A549 (cell line): ENCODE results near the gene MEG3. TPM values are rescaled to one million over a fixed set of nuclear protein-coding genes. Genes with fewer than 3 reads are reported as not detected.

Experiments
- ATAC-seq, 2 experiments: fragments of 200-7000 bp in 1 of 2; fragments of >200 bp in 1 of 2; cut with Nextera tagmentation in 1 of 2; cut with Tn5 transposase in 1 of 2; 3 replicates each; pipeline versions ENCODE4 v1.8.0 to v1.9.1; 2018 to 2020; ENCODE audit warnings: mild to moderate bottlenecking in 1 of 2, moderate library complexity in 1 of 2
- CTCF ChIA-PET: fragments of 300-600 bp; sonication (Branson Sonifier 250); formaldehyde crosslinking; extraction: SDS; loops from one replicate; lab custom pipeline; 2021; ENCODE audit warnings: antibody characterized with exemption, inconsistent platforms; lab: Yijun Ruan, JAX
- POLR2A ChIA-PET: fragments of 350-600 bp; formaldehyde crosslinking; extraction: SDS; loops from one replicate; lab custom pipeline; 2021; ENCODE audit warnings: antibody characterized with exemption, inconsistent platforms; lab: Yijun Ruan, JAX
- DNase-seq, 2 experiments: peaks; one replicate each; pipeline versions ENCODE4 v3.0.0 to v3.0.0-alpha.2; 2011 to 2016; ENCODE audit warnings: low read depth in 1 of 2, low spot score in 1 of 2
- FAIRE-seq: peaks from 2 replicates; lab custom pipeline; 2011; peaks lifted over from hg19 to GRCh38; lab: Jason Lieb, UNC
- H3K27ac ChIP-seq, 2 experiments: fragments of >200 bp; sonication (Bioruptor Twin); formaldehyde crosslinking; 3 replicates each; pipeline ENCODE4 v1.5.1; 2016 to 2017
- H3K4me1 ChIP-seq: fragments of >200 bp; sonication (Bioruptor Twin); formaldehyde crosslinking; 3 replicates; pipeline ENCODE4 v1.6.1; 2016
- H3K4me2 ChIP-seq: fragments of >200 bp; sonication (Bioruptor Twin); formaldehyde crosslinking; 3 replicates; pipeline ENCODE4 v1.6.1; 2016
- H3K4me3 ChIP-seq: fragments of >200 bp; sonication (Bioruptor Twin); formaldehyde crosslinking; 3 replicates; pipeline ENCODE4 v1.5.1; 2016
- H3K9me3 ChIP-seq: fragments of >200 bp; sonication (Bioruptor Twin); formaldehyde crosslinking; 3 replicates; pipeline ENCODE4 v1.6.1; 2016
- ATOH8 ChIP-seq: fragments of 250-450 bp; sonication (Bioruptor Pico); IDR thresholded peaks from 2 replicates; pipeline ENCODE4 v1.5.0; 2020; ENCODE audit warnings: low read depth, mild to moderate bottlenecking, moderate library complexity
- CBX2 ChIP-seq: fragments of 200-600 bp; sonication (generic); IDR thresholded peaks from 2 replicates; pipeline ENCODE4 v1.6.1; 2016; ENCODE audit warnings: low read depth, mild to moderate bottlenecking, borderline replicate concordance
- CEBPB ChIP-seq, 2 experiments: fragments of >200 bp in 1 of 2; sonication (Bioruptor Twin) in 1 of 2; formaldehyde crosslinking in 1 of 2; IDR thresholded peaks; 2 replicates each; pipeline ENCODE4 v1.6.1; 2012 to 2016
- EHF ChIP-seq: fragments of 250-450 bp; sonication (Bioruptor Pico); IDR thresholded peaks from 2 replicates; pipeline ENCODE4 v1.5.0; 2020; ENCODE audit warnings: mild to moderate bottlenecking
- EHMT2 ChIP-seq: fragments of 200-600 bp; sonication (generic); IDR thresholded peaks from 2 replicates; pipeline ENCODE4 v1.6.1; 2016; ENCODE audit warnings: antibody characterized with exemption, low read depth, mild to moderate bottlenecking, moderate library complexity
- GATA3 ChIP-seq: IDR thresholded peaks from 2 replicates; pipeline ENCODE4 v1.6.1; 2012; ENCODE audit warnings: borderline replicate concordance
- HOXA7 ChIP-seq: fragments of 250-450 bp; sonication (Bioruptor Pico); IDR thresholded peaks from 2 replicates; pipeline ENCODE4 v1.5.0; 2020; ENCODE audit warnings: mild to moderate bottlenecking, moderate library complexity
- KDM1A ChIP-seq: fragments of 200-600 bp; sonication (generic); IDR thresholded peaks from 2 replicates; pipeline ENCODE4 v1.6.1; 2016; ENCODE audit warnings: low read depth, mild to moderate bottlenecking
- MYC ChIP-seq: IDR thresholded peaks from 2 replicates; pipeline ENCODE4 v1.6.1; 2012; ENCODE audit warnings: mild to moderate bottlenecking, inconsistent platforms, low read length, improper control_type of control experiment, borderline replicate concordance
- NFE2L2 ChIP-seq: fragments of 150-350 bp; conservative IDR thresholded peaks from 2 replicates; pipeline ENCODE4 v1.6.1; 2014; ENCODE audit warnings: low read length
- PHF8 ChIP-seq: fragments of 200-600 bp; sonication (generic); IDR thresholded peaks from 2 replicates; pipeline ENCODE4 v1.6.1; 2016; ENCODE audit warnings: low read depth, mild to moderate bottlenecking, antibody characterized with exemption, moderate library complexity, borderline replicate concordance
- POLR2AphosphoS2 ChIP-seq: conservative IDR thresholded peaks from 2 replicates; pipeline ENCODE4 v1.6.1; 2012; ENCODE audit warnings: low read length, improper control_type of control experiment, inconsistent platforms
- RAD21 ChIP-seq, 2 experiments: fragments of >200 bp in 1 of 2; sonication (Bioruptor Twin) in 1 of 2; formaldehyde crosslinking in 1 of 2; IDR thresholded peaks in 1 of 2; conservative IDR thresholded peaks in 1 of 2; 2 replicates in 1 of 2; 3 replicates in 1 of 2; pipeline ENCODE4 v1.6.1; 2012 to 2018; ENCODE audit warnings: inconsistent platforms in 1 of 2
- REST ChIP-seq: fragments of 200-600 bp; sonication (generic); IDR thresholded peaks from 2 replicates; pipeline ENCODE4 v1.6.1; 2016; ENCODE audit warnings: antibody characterized with exemption, mild to moderate bottlenecking, moderate library complexity
- SREBF2 ChIP-seq: fragments of 450-650 bp; IDR thresholded peaks from 2 replicates; pipeline ENCODE4 v1.6.1; 2014; ENCODE audit warnings: mild to moderate bottlenecking, moderate library complexity
- USF2 ChIP-seq: fragments of 450-650 bp; IDR thresholded peaks from 2 replicates; pipeline ENCODE4 v1.6.1; 2014; ENCODE audit warnings: antibody characterized with exemption
- WGBS: methylation state at CpG from one replicate; pipeline ENCODE4 v1.1.6; 2017; ENCODE audit errors: missing lambda C conversion rate; 5-methylcytosine and 5-hydroxymethylcytosine counted together
- polyA plus RNA-seq, 4 experiments: library from polyadenylated mRNA; depleted of rRNA in 3 of 4; stranded (reverse); fragments of >200 nt; fragmentation: RNase III in 1 of 4; extraction: RNeasy Plus Mini Kit Qiagen cat#74134 plus additional on column Dnase treatment in 1 of 4; gene quantifications; 2 replicates in 3 of 4; 3 replicates in 1 of 4; pipeline ENCODE4 v1.2.3, GENCODE V29; 2011 to 2017

Gene MEG3
- polyA plus RNA-seq, 2 of the 4 experiments (the other 2 are of a cell fraction) = 27.0 to 56.7 TPM

GRCh38 chr14:100871234-100872186 is 45.6 kb downstream of the MEG3 start:
- CTCF ChIA-PET = interaction anchor here (1.3 to 1.6 kb wide), 4 partner anchors 15 to 756 kb away, joined by 3 to 4 read pairs (median 4); no protein-coding TSS in a partner anchor
- TF ChIP-seq USF2 (0 out of 2 replicates have a peak, but pooled peaks have one; percentile 34), EHF (no peak)
- TF ChIP-seq, all 56 proteins: peak for 1
- Histone ChIP-seq H3K9me3 (no peaks in the 10 kb centered on the region), H3K27ac (no peak overlapping the region), H3K4me3 (no peak overlapping the region), H3K4me2 (no peak overlapping the region), H3K4me1 (no peaks in the 10 kb centered on the region)
- 63% methylated on average over 16 of the region's 16 CpGs for WGBS
- FAIRE-seq (no peak), DNase-seq (peak; percentile 32 to 55), ATAC-seq (peak; percentile 55 to 63)
- POLR2A ChIA-PET = no interaction called here

GRCh38 chr14:100872259-100873095 is 46.6 kb downstream of the MEG3 start:
- TF ChIP-seq ATOH8 = no peak
- no peak for TF ChIP-seq GATA3
- no peak for TF ChIP-seq NFE2L2
- no peak for TF ChIP-seq KDM1A
- TF ChIP-seq POLR2AphosphoS2 = no peak
- no peak for TF ChIP-seq PHF8
- no peak for TF ChIP-seq SREBF2
- no peak for TF ChIP-seq HOXA7 (CRISPR knock-in tag)
- no peak for TF ChIP-seq MYC
- no peak for TF ChIP-seq CEBPB (IDR thresholded peaks at IDR 0.05)
- TF ChIP-seq RAD21 (conservative IDR thresholded peaks at IDR 0.05 in 1 of 2, IDR thresholded peaks at IDR 0.05 in 1 of 2) = no peak
- no peak for TF ChIP-seq REST
- TF ChIP-seq CBX2 = no peak
- no peak for TF ChIP-seq EHMT2
- TF ChIP-seq USF2 = no peak
- WGBS = 78% methylated on average over 15 of the region's 15 CpGs

More at GRCh38 chr14:100872259-100873095, 46.6 kb downstream of the MEG3 start:
- FAIRE-seq = no peak
- no peaks in the 10 kb centered on the region for H3K4me1 ChIP-seq
- CTCF ChIA-PET = interaction anchor here (0.8 to 1.6 kb wide), 6 partner anchors 8 to 755 kb away, joined by 3 to 4 read pairs (median 3); no protein-coding TSS in a partner anchor
- no peaks in the 10 kb centered on the region for H3K9me3 ChIP-seq
- H3K27ac ChIP-seq = no peak overlapping the region
- ATAC-seq = peak; percentile 10 to 40; a peak in 3 of 6 replicates
- peak in 1 of 2 experiments; percentile 14 for DNase-seq
- POLR2A ChIA-PET = no interaction called here
- no peak overlapping the region for H3K4me2 ChIP-seq
- no peak overlapping the region for H3K4me3 ChIP-seq
